WTC11 (cell line): ENCODE measurements around the gene ST8SIA6. TPM values are rescaled to one million over a fixed set of nuclear protein-coding genes. Genes with fewer than 3 reads are reported as not detected.

Experiments
- ATAC-seq: fragments of 200-7000 bp; cut with Tn5 transposase; 2 replicates; pipeline ENCODE4 v1.10.0; 2021; ENCODE audit warnings: mild to moderate bottlenecking, moderate library complexity
- CTCF ChIA-PET: fragments of 300-600 bp; sonication (Branson Sonifier 250); formaldehyde crosslinking; loops from one replicate; lab custom pipeline; 2021; ENCODE audit warnings: antibody characterized with exemption; lab: Charles Lee
- POLR2A ChIA-PET: fragments of 350-600 bp; sonication (Branson Sonifier 250); formaldehyde crosslinking; loops from one replicate; lab custom pipeline; 2021; ENCODE audit warnings: antibody characterized with exemption; lab: Charles Lee
- DNase-seq: peaks from one replicate; pipeline ENCODE4 v3.0.0; 2021; ENCODE audit warnings: low spot score
- H3K27ac Mint-ChIP-seq: 2 replicates; pipeline ENCODE4 v1.8.0; 2021; ENCODE audit warnings: mixed read lengths
- H3K27me3 Mint-ChIP-seq: 2 replicates; pipeline ENCODE4 v1.8.0; 2021; ENCODE audit warnings: low read depth, mild to moderate bottlenecking, moderate library complexity, mixed read lengths
- H3K36me3 Mint-ChIP-seq: 2 replicates; pipeline ENCODE4 v1.8.0; 2021; ENCODE audit warnings: mixed read lengths
- H3K4me1 Mint-ChIP-seq: 2 replicates; pipeline ENCODE4 v1.8.0; 2022; ENCODE audit warnings: mixed read lengths
- H3K4me3 Mint-ChIP-seq: 2 replicates; pipeline ENCODE4 v1.8.0; 2021; ENCODE audit warnings: mild to moderate bottlenecking, moderate library complexity, mixed read lengths
- H3K9me3 Mint-ChIP-seq: 2 replicates; pipeline ENCODE4 v1.8.0; 2021; ENCODE audit warnings: mixed read lengths
- ATF1 ChIP-seq: sonication (generic); formaldehyde crosslinking; IDR thresholded peaks from 2 replicates; pipeline ENCODE4 v1.8.1; 2023; ENCODE audit warnings: mild to moderate bottlenecking, moderate library complexity, missing genetic modification reagents
- CBFB ChIP-seq: sonication (generic); formaldehyde crosslinking; IDR thresholded peaks from 2 replicates; pipeline ENCODE4 v1.8.1; 2022; ENCODE audit warnings: mild to moderate bottlenecking, low read depth, missing genetic modification reagents
- EMX1 ChIP-seq: fragments of 250-450 bp; sonication (Bioruptor Pico); IDR thresholded peaks from 2 replicates; pipeline ENCODE4 v1.8.0; 2021; ENCODE audit warnings: mild to moderate bottlenecking
- FOXK1 ChIP-seq: sonication (generic); formaldehyde crosslinking; IDR thresholded peaks from 2 replicates; pipeline ENCODE4 v1.8.0; 2022; ENCODE audit warnings: mild to moderate bottlenecking, moderate library complexity, missing genetic modification reagents
- GABPB1 ChIP-seq: sonication (generic); formaldehyde crosslinking; IDR thresholded peaks from 2 replicates; pipeline ENCODE4 v1.8.1; 2023; ENCODE audit warnings: mild to moderate bottlenecking, missing genetic modification reagents
- JUN ChIP-seq: sonication (generic); formaldehyde crosslinking; IDR thresholded peaks from 2 replicates; pipeline ENCODE4 v1.8.0; 2023; ENCODE audit warnings: mild to moderate bottlenecking, missing genetic modification reagents
- KAT7 ChIP-seq: sonication (generic); formaldehyde crosslinking; IDR thresholded peaks from 2 replicates; pipeline ENCODE4 v1.8.1; 2023; ENCODE audit warnings: missing genetic modification reagents, mild to moderate bottlenecking, borderline replicate concordance
- NR2C2 ChIP-seq: sonication (generic); formaldehyde crosslinking; IDR thresholded peaks from 2 replicates; pipeline ENCODE4 v1.8.0; 2022; ENCODE audit warnings: mild to moderate bottlenecking, missing genetic modification reagents
- OVOL2 ChIP-seq: fragments of 250-450 bp; sonication (Bioruptor Pico); IDR thresholded peaks from 2 replicates; pipeline ENCODE4 v1.9.0; 2021; ENCODE audit warnings: mild to moderate bottlenecking, borderline replicate concordance
- RELA ChIP-seq: sonication (generic); formaldehyde crosslinking; IDR thresholded peaks from 2 replicates; pipeline ENCODE4 v1.8.1; 2022; ENCODE audit warnings: missing genetic modification reagents, mild to moderate bottlenecking, borderline replicate concordance
- SMAD3 ChIP-seq: sonication (generic); formaldehyde crosslinking; IDR thresholded peaks from 2 replicates; pipeline ENCODE4 v1.8.0; 2022; ENCODE audit warnings: missing genetic modification reagents, mild to moderate bottlenecking, borderline replicate concordance
- TP53 ChIP-seq: sonication (generic); formaldehyde crosslinking; IDR thresholded peaks from 2 replicates; pipeline ENCODE4 v1.8.1; 2023; ENCODE audit warnings: mild to moderate bottlenecking, missing genetic modification reagents
- ZBTB21 ChIP-seq: sonication (generic); formaldehyde crosslinking; IDR thresholded peaks from 2 replicates; pipeline ENCODE4 v1.8.1; 2023; ENCODE audit warnings: mild to moderate bottlenecking, missing genetic modification reagents, borderline replicate concordance
- total RNA-seq: library from RNA; stranded (reverse); gene quantifications from 3 replicates; pipeline ENCODE4 v1.2.3, GENCODE V29; 2021
- TF ChIP-seq, protein P1 (sequence below): sonication (generic); formaldehyde crosslinking; IDR thresholded peaks from 2 replicates; pipeline ENCODE4 v1.8.1; 2022; ENCODE audit warnings: mild to moderate bottlenecking, moderate library complexity, missing genetic modification reagents
- TF ChIP-seq, protein P2 (sequence below): fragments of 250-450 bp; sonication (Bioruptor Pico); IDR thresholded peaks from 2 replicates; pipeline ENCODE4 v1.9.0; 2021; ENCODE audit warnings: moderate library complexity, mild to moderate bottlenecking, inconsistent platforms, borderline replicate concordance
- TF ChIP-seq, protein P3 (sequence below): fragments of 250-450 bp; sonication (Bioruptor Pico); IDR thresholded peaks from 2 replicates; pipeline ENCODE4 v1.8.0; 2021; ENCODE audit warnings: mild to moderate bottlenecking
- TF ChIP-seq, protein P4 (sequence below): sonication (generic); formaldehyde crosslinking; IDR thresholded peaks from 2 replicates; pipeline ENCODE4 v1.8.1; 2023; ENCODE audit warnings: mild to moderate bottlenecking, missing genetic modification reagents
- TF ChIP-seq, protein P5 (sequence below): sonication (generic); formaldehyde crosslinking; IDR thresholded peaks from 2 replicates; pipeline ENCODE4 v1.8.0; 2022; ENCODE audit warnings: mild to moderate bottlenecking, missing genetic modification reagents
- TF ChIP-seq, protein P6 (sequence below): sonication (generic); formaldehyde crosslinking; IDR thresholded peaks from 2 replicates; pipeline ENCODE4 v1.8.0; 2022; ENCODE audit warnings: mild to moderate bottlenecking, missing genetic modification reagents
- TF ChIP-seq, protein P7 (sequence below): sonication (generic); formaldehyde crosslinking; IDR thresholded peaks from 2 replicates; pipeline ENCODE4 v1.8.0; 2023; ENCODE audit warnings: missing genetic modification reagents, mild to moderate bottlenecking, borderline replicate concordance
- TF ChIP-seq, protein P8 (sequence below): sonication (generic); formaldehyde crosslinking; IDR thresholded peaks from 2 replicates; pipeline ENCODE4 v1.8.1; 2023; ENCODE audit warnings: mild to moderate bottlenecking, moderate library complexity, missing genetic modification reagents

Gene ST8SIA6
- total RNA-seq, 1 experiment from 2014 or later = 3.5 TPM

DNA sequence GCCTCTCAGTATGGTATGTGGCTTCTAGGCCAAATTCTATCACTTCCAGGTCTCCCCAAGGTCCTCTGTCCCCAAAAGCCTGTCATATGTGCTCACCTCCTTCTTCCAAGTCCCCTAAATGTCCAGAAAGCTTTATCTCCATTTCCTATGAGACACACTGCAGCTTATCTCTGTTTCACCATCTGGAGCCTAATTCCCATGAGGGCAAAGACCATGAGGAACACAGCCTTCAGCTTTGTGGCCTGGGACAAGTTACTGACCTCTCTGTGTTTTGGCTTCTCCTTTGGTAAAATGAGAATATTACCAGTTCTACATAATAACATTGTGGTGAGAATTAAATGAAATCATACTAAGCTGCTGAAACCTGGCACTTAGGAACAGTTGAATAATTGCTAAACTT lies 19.2 kb downstream of the ST8SIA6 start:
- CTCF ChIA-PET = interaction anchor here (0.8 kb wide), 1 partner anchor 26 kb away, joined by 6 read pairs; no protein-coding TSS in a partner anchor
- no peak for ATAC-seq
- no peaks in the 10 kb centered on the region; the same call in 1 of the 2 replicates for H3K27me3 Mint-ChIP-seq
- H3K9me3 Mint-ChIP-seq = peaks cover 6% of the 10 kb centered on the region
- H3K4me3 Mint-ChIP-seq = no peak overlapping the region
- POLR2A ChIA-PET = no interaction called here
- H3K4me1 Mint-ChIP-seq = peaks cover 10% of the 10 kb centered on the region; the same call in 1 of the 2 replicates
- peaks cover 5% of the 10 kb centered on the region; the same call in 1 of the 2 replicates for H3K36me3 Mint-ChIP-seq
- DNase-seq = no peak
- no peak for TF ChIP-seq ATF1 (CRISPR knock-in tag)
- no peak for TF ChIP-seq RELA (CRISPR knock-in tag)
- TF ChIP-seq, protein P1, sequence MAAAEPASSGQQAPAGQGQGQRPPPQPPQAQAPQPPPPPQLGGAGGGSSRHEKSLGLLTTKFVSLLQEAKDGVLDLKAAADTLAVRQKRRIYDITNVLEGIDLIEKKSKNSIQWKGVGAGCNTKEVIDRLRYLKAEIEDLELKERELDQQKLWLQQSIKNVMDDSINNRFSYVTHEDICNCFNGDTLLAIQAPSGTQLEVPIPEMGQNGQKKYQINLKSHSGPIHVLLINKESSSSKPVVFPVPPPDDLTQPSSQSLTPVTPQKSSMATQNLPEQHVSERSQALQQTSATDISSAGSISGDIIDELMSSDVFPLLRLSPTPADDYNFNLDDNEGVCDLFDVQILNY (CRISPR knock-in tag) = no peak
- TF ChIP-seq TP53 (CRISPR knock-in tag) = no peak
- no peak for TF ChIP-seq NR2C2 (CRISPR knock-in tag)
- TF ChIP-seq, protein P2, sequence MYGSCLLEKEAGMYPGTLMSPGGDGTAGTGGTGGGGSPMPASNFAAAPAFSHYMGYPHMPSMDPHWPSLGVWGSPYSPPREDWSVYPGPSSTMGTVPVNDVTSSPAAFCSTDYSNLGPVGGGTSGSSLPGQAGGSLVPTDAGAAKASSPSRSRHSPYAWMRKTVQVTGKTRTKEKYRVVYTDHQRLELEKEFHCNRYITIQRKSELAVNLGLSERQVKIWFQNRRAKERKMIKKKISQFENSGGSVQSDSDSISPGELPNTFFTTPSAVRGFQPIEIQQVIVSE (CRISPR knock-in tag) = no peak
- no peak for TF ChIP-seq KAT7 (CRISPR knock-in tag)
- TF ChIP-seq JUN (CRISPR knock-in tag) = no peak
- TF ChIP-seq FOXK1 (CRISPR knock-in tag) = no peak
- TF ChIP-seq, protein P3, sequence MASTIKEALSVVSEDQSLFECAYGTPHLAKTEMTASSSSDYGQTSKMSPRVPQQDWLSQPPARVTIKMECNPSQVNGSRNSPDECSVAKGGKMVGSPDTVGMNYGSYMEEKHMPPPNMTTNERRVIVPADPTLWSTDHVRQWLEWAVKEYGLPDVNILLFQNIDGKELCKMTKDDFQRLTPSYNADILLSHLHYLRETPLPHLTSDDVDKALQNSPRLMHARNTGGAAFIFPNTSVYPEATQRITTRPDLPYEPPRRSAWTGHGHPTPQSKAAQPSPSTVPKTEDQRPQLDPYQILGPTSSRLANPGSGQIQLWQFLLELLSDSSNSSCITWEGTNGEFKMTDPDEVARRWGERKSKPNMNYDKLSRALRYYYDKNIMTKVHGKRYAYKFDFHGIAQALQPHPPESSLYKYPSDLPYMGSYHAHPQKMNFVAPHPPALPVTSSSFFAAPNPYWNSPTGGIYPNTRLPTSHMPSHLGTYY (CRISPR knock-in tag) = no peak
- TF ChIP-seq, protein P4, sequence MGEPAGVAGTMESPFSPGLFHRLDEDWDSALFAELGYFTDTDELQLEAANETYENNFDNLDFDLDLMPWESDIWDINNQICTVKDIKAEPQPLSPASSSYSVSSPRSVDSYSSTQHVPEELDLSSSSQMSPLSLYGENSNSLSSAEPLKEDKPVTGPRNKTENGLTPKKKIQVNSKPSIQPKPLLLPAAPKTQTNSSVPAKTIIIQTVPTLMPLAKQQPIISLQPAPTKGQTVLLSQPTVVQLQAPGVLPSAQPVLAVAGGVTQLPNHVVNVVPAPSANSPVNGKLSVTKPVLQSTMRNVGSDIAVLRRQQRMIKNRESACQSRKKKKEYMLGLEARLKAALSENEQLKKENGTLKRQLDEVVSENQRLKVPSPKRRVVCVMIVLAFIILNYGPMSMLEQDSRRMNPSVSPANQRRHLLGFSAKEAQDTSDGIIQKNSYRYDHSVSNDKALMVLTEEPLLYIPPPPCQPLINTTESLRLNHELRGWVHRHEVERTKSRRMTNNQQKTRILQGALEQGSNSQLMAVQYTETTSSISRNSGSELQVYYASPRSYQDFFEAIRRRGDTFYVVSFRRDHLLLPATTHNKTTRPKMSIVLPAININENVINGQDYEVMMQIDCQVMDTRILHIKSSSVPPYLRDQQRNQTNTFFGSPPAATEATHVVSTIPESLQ (CRISPR knock-in tag) = no peak
- no peak for TF ChIP-seq EMX1 (CRISPR knock-in tag)
- TF ChIP-seq GABPB1 (CRISPR knock-in tag) = no peak
- no peak for TF ChIP-seq CBFB
- no peak for TF ChIP-seq ZBTB21 (CRISPR knock-in tag)
- TF ChIP-seq, protein P5, sequence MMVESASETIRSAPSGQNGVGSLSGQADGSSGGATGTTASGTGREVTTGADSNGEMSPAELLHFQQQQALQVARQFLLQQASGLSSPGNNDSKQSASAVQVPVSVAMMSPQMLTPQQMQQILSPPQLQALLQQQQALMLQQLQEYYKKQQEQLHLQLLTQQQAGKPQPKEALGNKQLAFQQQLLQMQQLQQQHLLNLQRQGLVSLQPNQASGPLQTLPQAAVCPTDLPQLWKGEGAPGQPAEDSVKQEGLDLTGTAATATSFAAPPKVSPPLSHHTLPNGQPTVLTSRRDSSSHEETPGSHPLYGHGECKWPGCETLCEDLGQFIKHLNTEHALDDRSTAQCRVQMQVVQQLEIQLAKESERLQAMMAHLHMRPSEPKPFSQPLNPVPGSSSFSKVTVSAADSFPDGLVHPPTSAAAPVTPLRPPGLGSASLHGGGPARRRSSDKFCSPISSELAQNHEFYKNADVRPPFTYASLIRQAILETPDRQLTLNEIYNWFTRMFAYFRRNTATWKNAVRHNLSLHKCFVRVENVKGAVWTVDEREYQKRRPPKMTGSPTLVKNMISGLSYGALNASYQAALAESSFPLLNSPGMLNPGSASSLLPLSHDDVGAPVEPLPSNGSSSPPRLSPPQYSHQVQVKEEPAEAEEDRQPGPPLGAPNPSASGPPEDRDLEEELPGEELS (CRISPR knock-in tag) = no peak
- H3K27ac Mint-ChIP-seq = no peak overlapping the region

DNA sequence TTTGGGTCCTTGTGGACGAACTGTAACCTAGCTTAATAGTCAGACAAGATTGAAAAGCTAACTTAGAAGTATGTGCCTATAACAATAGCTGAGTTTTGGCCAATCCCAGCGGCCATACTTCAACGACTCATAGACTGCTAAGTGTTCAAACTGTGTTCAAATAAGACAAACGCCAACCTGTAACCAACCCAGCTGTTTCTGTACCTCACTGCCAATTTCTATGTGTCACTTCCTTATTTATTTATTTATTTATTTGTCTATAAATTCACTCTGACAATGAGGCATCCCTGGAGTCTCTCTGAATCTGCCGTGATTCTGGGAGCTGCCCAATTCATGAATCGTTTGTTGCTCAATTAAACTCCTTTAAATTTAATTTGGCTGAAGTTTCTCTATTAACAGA lies 21.7 kb downstream of the ST8SIA6 start:
- no peak overlapping the region for H3K27ac Mint-ChIP-seq
- ATAC-seq (no peak), DNase-seq (no peak)
- peaks cover 18% of the 10 kb centered on the region for H3K4me1 Mint-ChIP-seq
- ChIA-PET CTCF (interaction anchor here (1.3 to 1.6 kb wide), 2 partner anchors 12 to 57 kb away, joined by 4 to 5 read pairs; no protein-coding TSS in a partner anchor), POLR2A (no interaction called here)
- H3K4me3 Mint-ChIP-seq = no peak overlapping the region
- H3K36me3 Mint-ChIP-seq = peaks cover 5% of the 10 kb centered on the region; the same call in 1 of the 2 replicates
- peaks cover 6% of the 10 kb centered on the region for H3K9me3 Mint-ChIP-seq
- no peaks in the 10 kb centered on the region; the same call in 1 of the 2 replicates for H3K27me3 Mint-ChIP-seq
- TF ChIP-seq, protein P6, sequence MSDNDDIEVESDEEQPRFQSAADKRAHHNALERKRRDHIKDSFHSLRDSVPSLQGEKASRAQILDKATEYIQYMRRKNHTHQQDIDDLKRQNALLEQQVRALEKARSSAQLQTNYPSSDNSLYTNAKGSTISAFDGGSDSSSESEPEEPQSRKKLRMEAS (CRISPR knock-in tag) = no peak
- TF ChIP-seq SMAD3 (CRISPR knock-in tag) (no peak), OVOL2 (CRISPR knock-in tag) (no peak)
- TF ChIP-seq, protein P7, sequence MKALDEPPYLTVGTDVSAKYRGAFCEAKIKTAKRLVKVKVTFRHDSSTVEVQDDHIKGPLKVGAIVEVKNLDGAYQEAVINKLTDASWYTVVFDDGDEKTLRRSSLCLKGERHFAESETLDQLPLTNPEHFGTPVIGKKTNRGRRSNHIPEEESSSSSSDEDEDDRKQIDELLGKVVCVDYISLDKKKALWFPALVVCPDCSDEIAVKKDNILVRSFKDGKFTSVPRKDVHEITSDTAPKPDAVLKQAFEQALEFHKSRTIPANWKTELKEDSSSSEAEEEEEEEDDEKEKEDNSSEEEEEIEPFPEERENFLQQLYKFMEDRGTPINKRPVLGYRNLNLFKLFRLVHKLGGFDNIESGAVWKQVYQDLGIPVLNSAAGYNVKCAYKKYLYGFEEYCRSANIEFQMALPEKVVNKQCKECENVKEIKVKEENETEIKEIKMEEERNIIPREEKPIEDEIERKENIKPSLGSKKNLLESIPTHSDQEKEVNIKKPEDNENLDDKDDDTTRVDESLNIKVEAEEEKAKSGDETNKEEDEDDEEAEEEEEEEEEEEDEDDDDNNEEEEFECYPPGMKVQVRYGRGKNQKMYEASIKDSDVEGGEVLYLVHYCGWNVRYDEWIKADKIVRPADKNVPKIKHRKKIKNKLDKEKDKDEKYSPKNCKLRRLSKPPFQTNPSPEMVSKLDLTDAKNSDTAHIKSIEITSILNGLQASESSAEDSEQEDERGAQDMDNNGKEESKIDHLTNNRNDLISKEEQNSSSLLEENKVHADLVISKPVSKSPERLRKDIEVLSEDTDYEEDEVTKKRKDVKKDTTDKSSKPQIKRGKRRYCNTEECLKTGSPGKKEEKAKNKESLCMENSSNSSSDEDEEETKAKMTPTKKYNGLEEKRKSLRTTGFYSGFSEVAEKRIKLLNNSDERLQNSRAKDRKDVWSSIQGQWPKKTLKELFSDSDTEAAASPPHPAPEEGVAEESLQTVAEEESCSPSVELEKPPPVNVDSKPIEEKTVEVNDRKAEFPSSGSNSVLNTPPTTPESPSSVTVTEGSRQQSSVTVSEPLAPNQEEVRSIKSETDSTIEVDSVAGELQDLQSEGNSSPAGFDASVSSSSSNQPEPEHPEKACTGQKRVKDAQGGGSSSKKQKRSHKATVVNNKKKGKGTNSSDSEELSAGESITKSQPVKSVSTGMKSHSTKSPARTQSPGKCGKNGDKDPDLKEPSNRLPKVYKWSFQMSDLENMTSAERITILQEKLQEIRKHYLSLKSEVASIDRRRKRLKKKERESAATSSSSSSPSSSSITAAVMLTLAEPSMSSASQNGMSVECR (CRISPR knock-in tag) = no peak
- TF ChIP-seq, protein P8, sequence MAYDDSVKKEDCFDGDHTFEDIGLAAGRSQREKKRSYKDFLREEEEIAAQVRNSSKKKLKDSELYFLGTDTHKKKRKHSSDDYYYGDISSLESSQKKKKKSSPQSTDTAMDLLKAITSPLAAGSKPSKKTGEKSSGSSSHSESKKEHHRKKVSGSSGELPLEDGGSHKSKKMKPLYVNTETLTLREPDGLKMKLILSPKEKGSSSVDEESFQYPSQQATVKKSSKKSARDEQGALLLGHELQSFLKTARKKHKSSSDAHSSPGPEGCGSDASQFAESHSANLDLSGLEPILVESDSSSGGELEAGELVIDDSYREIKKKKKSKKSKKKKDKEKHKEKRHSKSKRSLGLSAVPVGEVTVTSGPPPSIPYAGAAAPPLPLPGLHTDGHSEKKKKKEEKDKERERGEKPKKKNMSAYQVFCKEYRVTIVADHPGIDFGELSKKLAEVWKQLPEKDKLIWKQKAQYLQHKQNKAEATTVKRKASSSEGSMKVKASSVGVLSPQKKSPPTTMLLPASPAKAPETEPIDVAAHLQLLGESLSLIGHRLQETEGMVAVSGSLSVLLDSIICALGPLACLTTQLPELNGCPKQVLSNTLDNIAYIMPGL (CRISPR knock-in tag) = no peak
- TF ChIP-seq, protein P2 (CRISPR knock-in tag) = no peak
